Retinal pigment epithelial cell (primary cell): ENCODE measurements around the gene HOXB1.

Experiments used
- DNase-seq: peaks from one replicate; pipeline ENCODE4 v3.0.0-alpha.2; 2010; ENCODE audit warnings: low read depth
- H3K4me3 ChIP-seq: 2 replicates; pipeline ENCODE4 v1.5.1; 2011; ENCODE audit warnings: mild to moderate bottlenecking, low read length, control low read depth, moderate library complexity
- CTCF ChIP-seq: conservative IDR thresholded peaks from 2 replicates; pipeline ENCODE4 v1.5.1; 2011; ENCODE audit warnings: low read depth, low read length, control low read depth, inconsistent platforms

HOXB1 gene

GRCh38 chr17:48576479-48577309, 45.9 kb upstream of the HOXB1 start:
- TF ChIP-seq CTCF: no peak
- DNase-seq: no peak
- no peak overlapping the region for H3K4me3 ChIP-seq

DNA sequence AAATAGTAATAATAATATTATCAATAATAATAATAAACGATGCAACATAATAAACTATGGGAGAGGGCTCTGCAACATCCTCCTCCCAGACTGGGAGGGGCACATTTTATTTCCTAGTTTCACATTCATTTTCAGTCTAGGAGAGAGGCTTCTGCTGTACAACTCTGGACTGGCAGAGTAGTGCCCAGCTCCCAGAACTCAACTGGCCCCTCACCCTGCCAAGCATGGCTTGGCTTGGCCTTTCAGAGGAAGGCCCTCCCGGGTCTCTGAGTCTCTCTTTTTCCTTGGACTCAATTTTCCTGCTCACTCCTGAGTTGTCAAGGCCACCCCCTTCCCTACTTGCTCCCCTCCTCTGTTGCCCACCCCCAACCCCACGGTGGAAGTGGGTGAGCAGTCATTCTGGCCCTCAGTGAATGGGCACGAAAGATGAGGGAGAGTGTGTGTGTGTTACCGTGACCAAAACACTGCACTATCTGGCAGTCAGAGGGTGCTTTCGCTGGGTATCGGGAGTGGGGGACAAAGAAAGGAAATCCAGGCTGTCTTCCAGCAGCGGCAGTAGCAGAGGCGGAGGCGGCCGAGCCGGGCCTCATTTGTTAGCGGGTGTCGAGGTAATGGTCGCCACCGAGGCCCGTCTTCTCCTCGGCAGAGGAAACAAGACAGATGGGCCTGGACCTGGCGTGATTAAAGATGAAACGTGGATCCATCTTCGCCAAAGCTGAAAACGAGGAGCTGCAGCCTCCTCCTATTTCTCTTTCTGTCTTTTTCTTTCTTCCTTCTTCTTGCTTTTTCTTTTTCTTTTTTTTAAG, 45.1 kb upstream of the HOXB1 start:
- DNase-seq: no peak
- no peak overlapping the region for H3K4me3 ChIP-seq
- no peak for TF ChIP-seq CTCF

- no peak for TF ChIP-seq CTCF
- no peak for DNase-seq
- H3K4me3 ChIP-seq: no peak overlapping the region
Measured at GRCh38 chr17:48575066-48575582, 44.3 kb upstream of the HOXB1 start.

GRCh38 chr17:48574505-48575065, 43.8 kb upstream of the HOXB1 start:
- no peak for TF ChIP-seq CTCF
- no peak overlapping the region for H3K4me3 ChIP-seq
- no peak for DNase-seq

DNA sequence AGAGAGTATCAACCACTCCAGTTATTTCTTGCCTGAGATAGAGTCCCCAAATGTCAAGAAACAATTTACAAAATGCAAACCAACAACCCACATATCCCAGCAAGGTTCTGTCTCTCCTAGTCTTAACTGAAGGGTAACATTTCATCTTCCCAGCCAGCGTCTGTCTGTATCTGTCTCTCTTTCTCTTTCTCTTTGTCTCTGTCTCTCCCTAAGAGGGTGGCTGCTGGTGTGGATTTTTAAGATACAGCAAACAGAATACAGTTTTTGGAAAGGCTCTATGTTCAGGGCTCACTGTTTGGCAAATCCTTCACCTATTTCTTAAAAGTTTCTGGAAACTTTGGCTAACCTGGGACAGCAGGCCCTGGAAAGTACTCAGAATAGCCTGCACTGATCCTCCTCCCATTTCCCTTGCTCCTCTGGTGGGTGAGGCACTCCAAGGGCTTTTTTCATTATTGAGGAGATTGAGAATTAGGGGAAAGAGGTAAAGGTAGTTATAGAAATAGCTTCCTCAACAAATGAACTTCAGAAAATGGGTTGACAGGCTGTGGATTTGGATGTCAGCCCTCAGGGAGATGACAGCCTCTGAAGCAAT, 41.1 kb upstream of the HOXB1 start:
- no peak for DNase-seq
- no peak for TF ChIP-seq CTCF
- H3K4me3 ChIP-seq: no peak overlapping the region

- H3K4me3 ChIP-seq: no peak overlapping the region
- no peak for DNase-seq
- no peak for TF ChIP-seq CTCF
Measured at GRCh38 chr17:48571024-48571818, 40.4 kb upstream of the HOXB1 start.
